Ishikawa (cell line): Measurements from ENCODE around the gene LARGE2.

Source experiments
- CEBPB ChIP-seq: IDR thresholded peaks from 2 replicates; pipeline ENCODE4 v1.6.1; 2012
- CREB1 ChIP-seq: IDR thresholded peaks from 2 replicates; pipeline ENCODE4 v1.6.1; 2012; ENCODE audit warnings: low read depth
- EGR1 ChIP-seq: IDR thresholded peaks from 2 replicates; pipeline ENCODE4 v1.6.1; 2012
- EP300 ChIP-seq: IDR thresholded peaks from 2 replicates; pipeline ENCODE4 v1.6.1; 2012; ENCODE audit warnings: borderline replicate concordance
- FOXM1 ChIP-seq: IDR thresholded peaks from 2 replicates; pipeline ENCODE4 v1.6.1; 2012; ENCODE audit warnings: low read depth, borderline replicate concordance
- NFIC ChIP-seq: IDR thresholded peaks from 2 replicates; pipeline ENCODE4 v1.6.1; 2012
- RAD21 ChIP-seq: IDR thresholded peaks from 2 replicates; pipeline ENCODE4 v1.6.1; 2012; ENCODE audit warnings: low read depth
- TAF1 ChIP-seq: IDR thresholded peaks from 2 replicates; pipeline ENCODE4 v1.6.1; 2012; ENCODE audit warnings: low read depth, mild to moderate bottlenecking
- TCF12 ChIP-seq: IDR thresholded peaks from 2 replicates; pipeline ENCODE4 v1.6.1; 2012; ENCODE audit warnings: low read depth
- TEAD4 ChIP-seq: IDR thresholded peaks from 2 replicates; pipeline ENCODE4 v1.6.1; 2012
- YY1 ChIP-seq: IDR thresholded peaks from 2 replicates; pipeline ENCODE4 v1.6.1; 2012; ENCODE audit warnings: low read depth
- ZBTB7A ChIP-seq: IDR thresholded peaks from 2 replicates; pipeline ENCODE4 v1.6.1; 2012; ENCODE audit warnings: low read depth
- TF ChIP-seq, protein P1 (sequence below): IDR thresholded peaks from 2 replicates; pipeline ENCODE4 v1.6.1; 2012
- TF ChIP-seq, protein P2 (sequence below): IDR thresholded peaks from 2 replicates; pipeline ENCODE4 v1.6.1; 2012; ENCODE audit warnings: low read depth, mild to moderate bottlenecking
- TF ChIP-seq, protein P3 (sequence below): IDR thresholded peaks from 2 replicates; pipeline ENCODE4 v1.6.1; 2012

Gene LARGE2

DNA sequence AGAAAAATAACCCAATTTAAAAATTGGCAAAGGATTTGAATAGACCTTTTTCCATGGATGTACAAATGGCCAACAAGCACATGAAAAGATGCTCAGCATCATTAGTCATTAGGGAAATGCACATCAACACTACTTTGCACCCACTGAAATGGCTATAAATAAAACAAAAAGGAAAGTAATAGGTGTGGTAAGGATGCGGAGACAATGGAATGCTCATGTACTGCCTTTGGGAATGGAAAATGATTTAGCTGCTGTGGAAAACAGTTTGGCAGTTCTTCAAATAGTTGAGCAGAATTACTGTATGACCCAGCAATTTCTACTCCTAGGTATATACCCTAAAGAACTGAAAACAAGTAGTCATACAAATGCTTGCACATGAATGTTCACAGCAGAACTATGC lies 37.4 kb downstream of the LARGE2 start:
- TF ChIP-seq ZBTB7A (no peak), TCF12 (no peak), TEAD4 (no peak)
- TF ChIP-seq, protein P1, sequence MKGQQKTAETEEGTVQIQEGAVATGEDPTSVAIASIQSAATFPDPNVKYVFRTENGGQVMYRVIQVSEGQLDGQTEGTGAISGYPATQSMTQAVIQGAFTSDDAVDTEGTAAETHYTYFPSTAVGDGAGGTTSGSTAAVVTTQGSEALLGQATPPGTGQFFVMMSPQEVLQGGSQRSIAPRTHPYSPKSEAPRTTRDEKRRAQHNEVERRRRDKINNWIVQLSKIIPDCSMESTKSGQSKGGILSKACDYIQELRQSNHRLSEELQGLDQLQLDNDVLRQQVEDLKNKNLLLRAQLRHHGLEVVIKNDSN, result no peak

DNA sequence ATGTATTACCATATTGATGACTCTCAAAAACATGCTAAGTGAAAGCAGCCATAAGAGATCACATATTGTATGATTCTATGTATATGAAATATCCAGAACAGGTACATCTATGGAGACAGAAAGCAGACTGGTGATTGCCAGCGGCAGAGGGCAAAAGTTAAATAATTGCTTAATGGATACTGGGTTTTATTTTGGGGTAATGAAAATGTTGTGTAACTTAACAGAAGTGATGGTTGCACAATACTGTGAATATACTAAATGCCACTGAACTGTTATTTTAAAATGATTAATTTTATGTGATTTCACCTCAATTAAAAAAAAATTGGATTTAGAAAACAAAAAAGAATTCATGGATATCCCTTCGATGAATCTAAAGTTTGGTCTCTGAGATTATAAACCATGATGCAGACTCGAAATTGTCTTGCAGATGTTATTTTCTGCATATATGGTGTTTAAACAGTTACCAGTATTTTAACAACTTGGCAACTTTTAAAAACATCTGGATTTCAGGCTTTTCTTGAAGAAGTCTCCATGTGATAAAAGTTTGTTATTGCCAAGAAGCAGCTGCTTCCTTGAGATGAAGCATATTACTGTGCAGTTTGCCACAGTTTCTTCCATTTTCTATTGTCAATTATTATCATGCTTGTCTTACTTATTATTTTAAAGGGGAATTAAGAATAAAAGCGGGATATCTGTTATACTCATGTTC lies 38.1 kb downstream of the LARGE2 start:
- TF ChIP-seq CEBPB (no peak), YY1 (no peak), CREB1 (no peak), TAF1 (no peak), EGR1 (no peak), TEAD4 (no peak), NFIC (no peak), FOXM1 (no peak), TCF12 (no peak), EP300 (no peak), RAD21 (no peak), ZBTB7A (no peak)
- TF ChIP-seq, protein P2, sequence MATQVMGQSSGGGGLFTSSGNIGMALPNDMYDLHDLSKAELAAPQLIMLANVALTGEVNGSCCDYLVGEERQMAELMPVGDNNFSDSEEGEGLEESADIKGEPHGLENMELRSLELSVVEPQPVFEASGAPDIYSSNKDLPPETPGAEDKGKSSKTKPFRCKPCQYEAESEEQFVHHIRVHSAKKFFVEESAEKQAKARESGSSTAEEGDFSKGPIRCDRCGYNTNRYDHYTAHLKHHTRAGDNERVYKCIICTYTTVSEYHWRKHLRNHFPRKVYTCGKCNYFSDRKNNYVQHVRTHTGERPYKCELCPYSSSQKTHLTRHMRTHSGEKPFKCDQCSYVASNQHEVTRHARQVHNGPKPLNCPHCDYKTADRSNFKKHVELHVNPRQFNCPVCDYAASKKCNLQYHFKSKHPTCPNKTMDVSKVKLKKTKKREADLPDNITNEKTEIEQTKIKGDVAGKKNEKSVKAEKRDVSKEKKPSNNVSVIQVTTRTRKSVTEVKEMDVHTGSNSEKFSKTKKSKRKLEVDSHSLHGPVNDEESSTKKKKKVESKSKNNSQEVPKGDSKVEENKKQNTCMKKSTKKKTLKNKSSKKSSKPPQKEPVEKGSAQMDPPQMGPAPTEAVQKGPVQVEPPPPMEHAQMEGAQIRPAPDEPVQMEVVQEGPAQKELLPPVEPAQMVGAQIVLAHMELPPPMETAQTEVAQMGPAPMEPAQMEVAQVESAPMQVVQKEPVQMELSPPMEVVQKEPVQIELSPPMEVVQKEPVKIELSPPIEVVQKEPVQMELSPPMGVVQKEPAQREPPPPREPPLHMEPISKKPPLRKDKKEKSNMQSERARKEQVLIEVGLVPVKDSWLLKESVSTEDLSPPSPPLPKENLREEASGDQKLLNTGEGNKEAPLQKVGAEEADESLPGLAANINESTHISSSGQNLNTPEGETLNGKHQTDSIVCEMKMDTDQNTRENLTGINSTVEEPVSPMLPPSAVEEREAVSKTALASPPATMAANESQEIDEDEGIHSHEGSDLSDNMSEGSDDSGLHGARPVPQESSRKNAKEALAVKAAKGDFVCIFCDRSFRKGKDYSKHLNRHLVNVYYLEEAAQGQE, result no peak
- TF ChIP-seq, protein P1, result no peak
- TF ChIP-seq, protein P3, sequence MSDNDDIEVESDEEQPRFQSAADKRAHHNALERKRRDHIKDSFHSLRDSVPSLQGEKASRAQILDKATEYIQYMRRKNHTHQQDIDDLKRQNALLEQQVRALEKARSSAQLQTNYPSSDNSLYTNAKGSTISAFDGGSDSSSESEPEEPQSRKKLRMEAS, result no peak

DNA sequence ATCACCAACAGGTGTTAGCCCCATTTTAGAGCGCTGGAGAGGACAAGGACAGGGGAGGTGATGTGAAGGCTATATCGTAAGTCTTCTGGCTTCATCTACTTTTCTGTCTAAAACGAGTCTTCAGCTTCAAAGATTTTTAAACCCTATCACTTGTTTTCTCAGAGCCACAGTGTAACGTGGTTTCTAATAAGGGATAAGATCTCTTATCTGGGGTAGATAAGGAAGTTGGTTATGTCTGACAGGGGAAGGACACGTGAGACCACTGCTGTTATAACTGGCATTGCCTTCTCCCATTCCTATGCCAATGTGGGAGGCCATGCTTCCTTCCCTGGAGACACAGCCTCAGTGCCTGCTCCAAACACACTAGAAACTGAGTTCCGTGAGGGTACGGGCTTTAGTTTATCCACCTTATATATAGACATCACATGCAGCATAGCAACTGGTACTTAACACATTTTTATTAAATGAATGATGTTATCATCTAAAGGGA lies 39.3 kb downstream of the LARGE2 start:
- TF ChIP-seq CREB1 (no peak), CEBPB (no peak), TEAD4 (no peak), FOXM1 (no peak), YY1 (no peak), NFIC (no peak), TAF1 (no peak), RAD21 (no peak), EP300 (no peak), TCF12 (no peak), ZBTB7A (no peak), EGR1 (no peak)
- TF ChIP-seq, protein P1, result no peak
- TF ChIP-seq, protein P2, result no peak
- TF ChIP-seq, protein P3, result no peak

DNA sequence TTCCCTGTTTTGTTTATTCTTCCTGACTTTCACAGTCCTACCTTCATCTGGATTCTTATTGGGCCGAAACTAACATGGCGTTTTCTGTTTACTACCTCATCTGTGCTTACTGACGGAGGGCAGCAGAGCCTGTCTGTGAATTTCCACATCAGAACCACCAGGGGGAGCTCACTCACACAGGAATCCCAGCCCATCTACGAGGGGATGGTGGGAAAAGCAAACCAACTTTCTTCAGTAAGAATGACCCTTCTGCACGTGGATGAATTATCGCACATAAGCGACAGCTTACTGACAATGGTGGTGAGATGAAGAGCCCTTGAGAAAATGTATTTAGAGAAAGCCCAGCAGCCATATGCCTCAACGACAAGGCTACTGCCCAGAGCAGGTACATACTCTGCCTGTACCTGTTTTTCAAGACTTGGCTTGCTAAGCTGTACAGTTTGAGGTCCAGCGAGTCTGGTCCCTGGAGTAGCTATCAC lies 42.5 kb downstream of the LARGE2 start:
- TF ChIP-seq EP300, result no peak
- no peak for TF ChIP-seq TAF1
- TF ChIP-seq RAD21, result peak; percentile 83
- no peak for TF ChIP-seq TEAD4
- no peak for TF ChIP-seq EGR1
- TF ChIP-seq YY1, result peak; percentile 71
- TF ChIP-seq, protein P3, result peak; percentile 32; the same call in 1 of the 2 replicates

DNA sequence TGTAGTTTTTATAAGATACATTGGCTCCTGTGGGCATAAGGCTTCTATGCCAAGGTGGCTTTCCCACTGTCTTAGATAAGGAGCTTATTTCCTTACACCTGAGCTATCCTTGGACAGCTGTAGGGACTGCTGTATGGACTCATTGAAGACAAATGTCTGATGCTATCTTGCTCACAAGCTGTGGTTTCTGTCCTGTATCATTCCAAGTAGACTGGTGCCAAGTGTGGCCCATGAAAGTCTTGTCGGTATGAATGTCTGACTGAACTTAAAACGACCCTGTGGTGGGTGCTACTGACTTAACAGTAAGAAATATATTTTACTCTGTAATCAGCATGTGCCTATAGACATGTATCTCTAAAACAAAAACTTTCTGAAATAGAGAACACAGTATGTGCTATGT lies 45.0 kb downstream of the LARGE2 start:
- TF ChIP-seq FOXM1 (no peak), YY1 (no peak), TCF12 (no peak), EGR1 (no peak), ZBTB7A (no peak), TEAD4 (no peak)
